IPS-15b (cell line): ENCODE results near the gene LACTBL1.

Experiments
- H3K27me3 ChIP-seq: one replicate; pipeline ENCODE4 v1.6.1; 2013; ENCODE audit warnings: low read length; ENCODE audit not compliant: control insufficient read depth, insufficient read depth
- H3K36me3 ChIP-seq: one replicate; pipeline ENCODE4 v1.6.1; 2013; ENCODE audit warnings: low read length; ENCODE audit not compliant: control insufficient read depth, insufficient read depth
- H3K4me1 ChIP-seq: one replicate; pipeline ENCODE4 v1.6.1; 2013; ENCODE audit warnings: mild to moderate bottlenecking, low read length; ENCODE audit not compliant: control insufficient read depth, insufficient read depth
- H3K4me3 ChIP-seq: one replicate; pipeline ENCODE4 v1.5.1; 2013; ENCODE audit warnings: low read depth, low read length
- H3K9ac ChIP-seq: one replicate; pipeline ENCODE4 v1.6.1; 2013; ENCODE audit warnings: low read depth, mild to moderate bottlenecking, low read length
- H3K9me3 ChIP-seq: one replicate; pipeline ENCODE4 v1.6.1; 2013; ENCODE audit warnings: mild to moderate bottlenecking, low read length; ENCODE audit not compliant: control insufficient read depth, insufficient read depth

LACTBL1 gene

GRCh38 chr1:22975694-22976093 lies 3.0 kb upstream of the LACTBL1 start:
- H3K27me3 ChIP-seq, result no peaks in the 10 kb centered on the region
- H3K9me3 ChIP-seq, result no peaks in the 10 kb centered on the region
- H3K36me3 ChIP-seq, result no peaks in the 10 kb centered on the region
- H3K4me1 ChIP-seq, result peaks cover 6% of the 10 kb centered on the region
- no peak overlapping the region for H3K4me3 ChIP-seq
- no peak overlapping the region for H3K9ac ChIP-seq

DNA sequence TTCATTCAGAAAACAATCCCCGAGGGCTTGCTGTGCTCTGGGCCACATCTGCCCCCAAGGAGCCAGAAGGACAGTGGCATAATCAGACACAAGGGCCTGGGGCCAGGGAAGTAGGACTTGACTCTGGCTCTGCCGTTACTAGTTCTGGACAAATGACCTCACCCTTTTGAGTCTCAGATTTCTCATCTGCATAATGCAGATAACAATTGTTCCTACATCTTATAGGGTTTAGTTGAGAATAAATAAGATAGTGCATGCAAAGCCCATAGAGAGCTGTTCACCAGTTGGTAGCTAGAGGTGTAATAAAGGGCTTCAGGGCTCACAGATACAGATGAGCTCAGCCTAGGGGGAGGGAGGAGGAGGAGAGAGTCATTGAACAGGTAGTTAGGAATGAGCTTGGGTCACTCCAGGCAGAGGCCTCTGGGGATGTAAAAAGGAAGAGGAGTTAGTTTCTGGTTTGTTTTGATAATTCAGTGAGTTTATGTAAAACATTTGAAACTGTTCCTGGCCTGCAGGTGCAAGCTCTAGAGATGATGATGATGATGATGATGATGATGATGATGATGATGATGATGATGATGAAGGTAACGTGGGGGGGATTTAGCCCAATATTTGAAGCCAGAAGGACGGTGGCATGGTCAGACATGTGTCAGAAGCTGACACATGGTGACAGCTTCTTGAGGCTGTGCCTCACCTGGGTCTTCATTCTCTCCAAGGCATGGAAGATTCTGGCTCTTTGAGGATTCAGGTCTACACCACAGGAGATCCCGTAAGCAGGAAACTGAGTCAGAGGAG lies 858 bp downstream of the LACTBL1 start:
- H3K36me3 ChIP-seq, result no peaks in the 10 kb centered on the region
- no peak overlapping the region for H3K4me3 ChIP-seq
- no peaks in the 10 kb centered on the region for H3K9me3 ChIP-seq
- no peak overlapping the region for H3K9ac ChIP-seq
- H3K27me3 ChIP-seq, result no peaks in the 10 kb centered on the region
- H3K4me1 ChIP-seq, result peaks cover 6% of the 10 kb centered on the region

DNA sequence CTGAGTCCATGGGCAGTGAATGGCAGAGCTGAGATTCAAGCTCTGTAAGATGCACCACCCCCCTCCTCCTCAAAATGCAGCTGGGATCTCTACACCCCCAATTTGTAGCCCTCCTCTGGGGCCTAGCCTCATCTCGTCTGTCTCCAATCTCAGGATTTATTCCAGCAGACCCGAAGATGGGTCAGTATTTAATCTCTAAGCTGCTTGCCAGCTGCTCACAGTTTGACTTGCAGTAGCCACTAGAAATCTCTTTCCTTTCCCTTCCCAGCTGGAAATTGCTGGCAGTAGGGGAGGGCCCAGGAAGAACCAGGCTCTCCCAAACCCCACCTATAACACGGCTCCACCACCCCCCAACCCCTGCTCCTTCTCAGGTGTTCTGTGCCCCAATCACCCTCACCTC lies 1.5 kb downstream of the LACTBL1 start:
- Histone ChIP-seq H3K36me3 (no peaks in the 10 kb centered on the region), H3K4me1 (peaks cover 4% of the 10 kb centered on the region), H3K9me3 (no peaks in the 10 kb centered on the region), H3K27me3 (no peaks in the 10 kb centered on the region), H3K4me3 (no peak overlapping the region), H3K9ac (no peak overlapping the region)

GRCh38 chr1:22970096-22970495 lies 2.6 kb downstream of the LACTBL1 start:
- Histone ChIP-seq H3K4me3 (no peak overlapping the region), H3K4me1 (peaks cover 4% of the 10 kb centered on the region), H3K9ac (no peak overlapping the region), H3K9me3 (no peaks in the 10 kb centered on the region), H3K27me3 (no peaks in the 10 kb centered on the region), H3K36me3 (no peaks in the 10 kb centered on the region)

GRCh38 chr1:22969304-22969709 lies 3.4 kb downstream of the LACTBL1 start:
- Histone ChIP-seq H3K9me3 (no peaks in the 10 kb centered on the region), H3K36me3 (no peaks in the 10 kb centered on the region), H3K27me3 (no peaks in the 10 kb centered on the region)

DNA sequence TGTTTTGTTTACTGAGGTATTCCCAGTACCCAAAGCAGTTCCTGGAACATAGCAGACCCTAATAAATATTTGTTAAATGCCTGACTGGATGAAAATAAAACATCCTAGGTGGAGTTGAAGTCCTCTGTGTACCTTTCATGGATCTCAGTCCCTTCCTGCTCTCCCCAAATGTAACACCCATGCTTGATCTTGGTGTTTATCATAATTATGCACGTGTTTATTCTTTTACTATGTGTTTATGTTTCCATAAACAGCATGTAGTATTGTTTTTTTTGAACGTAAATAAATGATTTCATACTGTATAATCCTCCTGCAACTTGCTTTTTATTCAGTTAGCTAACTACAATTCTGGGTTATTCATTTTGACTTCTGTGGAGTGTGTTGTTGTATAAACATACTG lies 4.8 kb downstream of the LACTBL1 start:
- Histone ChIP-seq H3K9me3 (no peaks in the 10 kb centered on the region), H3K4me1 (peaks cover 4% of the 10 kb centered on the region), H3K36me3 (no peaks in the 10 kb centered on the region), H3K9ac (no peak overlapping the region), H3K4me3 (no peak overlapping the region), H3K27me3 (no peaks in the 10 kb centered on the region)

More at GRCh38 chr1:22969304-22969709, 3.4 kb downstream of the LACTBL1 start:
- H3K9ac ChIP-seq, result no peak overlapping the region
- H3K4me1 ChIP-seq, result peaks cover 4% of the 10 kb centered on the region
- H3K4me3 ChIP-seq, result no peak overlapping the region

- Histone ChIP-seq H3K4me1 (no peaks in the 10 kb centered on the region), H3K27me3 (no peaks in the 10 kb centered on the region), H3K36me3 (no peaks in the 10 kb centered on the region), H3K9ac (no peak overlapping the region), H3K9me3 (no peaks in the 10 kb centered on the region), H3K4me3 (no peak overlapping the region)
Observed at GRCh38 chr1:22966309-22966708, 6.4 kb downstream of the LACTBL1 start.

DNA sequence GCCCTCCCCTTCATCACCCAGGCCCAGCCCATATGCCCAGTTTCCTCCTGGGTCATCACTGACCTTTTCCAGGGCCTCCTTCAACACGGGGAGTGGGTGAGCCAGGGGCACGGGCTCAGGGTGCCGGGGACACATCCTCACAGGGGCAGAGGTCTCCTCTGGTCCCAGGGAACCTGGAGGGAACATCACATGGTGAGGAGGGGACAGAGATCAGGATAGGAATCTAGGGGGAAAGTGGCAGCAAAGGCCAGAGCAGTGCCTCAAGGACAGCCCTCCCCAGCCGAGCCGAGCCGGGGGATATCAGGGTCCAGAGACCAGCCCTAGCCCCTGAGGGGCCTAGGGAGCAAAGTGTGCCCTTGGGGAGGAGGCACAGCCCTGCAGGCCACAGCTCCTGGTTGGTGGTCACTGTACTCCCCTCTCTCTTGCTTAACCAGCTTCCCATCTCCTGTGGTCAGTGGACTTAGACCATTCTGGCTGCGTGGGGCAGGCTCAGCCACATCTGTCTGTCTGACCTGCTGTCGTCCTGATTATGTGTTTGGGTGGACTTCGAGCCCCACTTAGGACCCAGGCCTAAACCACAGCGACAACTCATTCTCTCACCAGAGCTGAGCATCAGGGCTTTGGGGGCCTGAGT lies 9.5 kb downstream of the LACTBL1 start:
- Histone ChIP-seq H3K4me1 (no peaks in the 10 kb centered on the region), H3K4me3 (no peak overlapping the region), H3K9me3 (no peaks in the 10 kb centered on the region), H3K36me3 (no peaks in the 10 kb centered on the region), H3K27me3 (no peaks in the 10 kb centered on the region), H3K9ac (no peak overlapping the region)

DNA sequence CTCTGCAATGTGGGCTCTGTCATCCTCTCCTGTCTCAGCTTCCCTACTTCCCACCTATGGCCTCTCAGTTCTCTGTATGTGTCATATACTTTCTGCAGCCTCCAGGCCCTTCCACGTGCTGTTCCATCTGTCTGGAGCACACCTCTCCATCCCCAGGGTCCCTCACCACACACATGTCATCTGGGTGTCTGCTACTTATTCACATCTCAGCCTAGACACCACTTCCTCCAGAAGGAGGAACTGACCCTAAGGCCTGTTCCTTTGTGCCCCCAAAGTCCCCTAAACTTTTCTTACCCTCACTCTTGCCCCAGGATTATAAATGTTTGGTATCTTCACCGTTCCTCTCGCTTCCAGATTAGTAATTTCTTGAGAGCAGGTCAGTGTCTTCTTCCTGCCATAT lies 10.1 kb downstream of the LACTBL1 start:
- no peaks in the 10 kb centered on the region for H3K36me3 ChIP-seq
- H3K4me3 ChIP-seq, result no peak overlapping the region
- H3K9me3 ChIP-seq, result no peaks in the 10 kb centered on the region
- no peaks in the 10 kb centered on the region for H3K4me1 ChIP-seq
- H3K27me3 ChIP-seq, result no peaks in the 10 kb centered on the region
- no peak overlapping the region for H3K9ac ChIP-seq

DNA sequence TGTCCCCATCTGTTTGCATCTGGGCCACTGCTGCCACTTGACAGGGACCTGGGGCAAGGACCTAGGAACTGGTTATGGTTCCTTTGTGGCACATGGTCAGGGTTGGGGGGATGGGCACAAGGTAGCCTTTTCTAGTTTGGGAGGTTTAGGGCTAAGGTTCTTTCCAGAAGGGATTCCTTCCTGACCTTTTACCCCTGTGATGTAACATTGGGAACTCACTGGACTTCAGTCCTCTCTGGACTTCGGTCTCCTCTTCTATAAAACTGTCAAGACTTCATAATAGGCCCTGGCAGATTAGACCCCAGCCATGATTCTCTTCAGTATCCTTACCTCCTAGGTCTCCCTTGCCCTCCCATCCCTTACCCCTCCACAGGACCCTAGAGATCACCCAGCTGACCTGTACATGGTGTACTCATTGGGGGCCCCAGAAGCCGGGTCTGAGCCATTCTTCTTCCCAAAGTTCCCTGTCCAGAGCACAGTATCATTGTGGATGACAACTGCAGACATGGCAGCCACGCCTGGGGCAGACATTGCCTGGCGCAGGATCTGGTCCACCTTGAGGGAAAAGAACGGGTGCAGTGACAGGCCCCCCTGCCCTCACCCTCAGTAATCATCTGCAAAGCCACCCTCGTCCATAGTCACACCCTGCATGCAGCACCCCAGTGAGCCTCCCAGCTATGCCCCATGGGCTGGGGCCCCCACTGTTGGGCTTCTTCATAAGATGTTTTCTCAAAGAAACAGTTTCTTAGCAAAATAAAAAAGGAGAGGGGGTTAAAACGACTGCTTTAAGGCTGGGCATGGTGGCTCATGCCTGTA lies 12.9 kb downstream of the LACTBL1 start:
- H3K4me3 ChIP-seq, result no peak overlapping the region
- no peaks in the 10 kb centered on the region for H3K9me3 ChIP-seq
- no peaks in the 10 kb centered on the region for H3K4me1 ChIP-seq
- no peak overlapping the region for H3K9ac ChIP-seq
- H3K27me3 ChIP-seq, result no peaks in the 10 kb centered on the region
- H3K36me3 ChIP-seq, result no peaks in the 10 kb centered on the region

DNA sequence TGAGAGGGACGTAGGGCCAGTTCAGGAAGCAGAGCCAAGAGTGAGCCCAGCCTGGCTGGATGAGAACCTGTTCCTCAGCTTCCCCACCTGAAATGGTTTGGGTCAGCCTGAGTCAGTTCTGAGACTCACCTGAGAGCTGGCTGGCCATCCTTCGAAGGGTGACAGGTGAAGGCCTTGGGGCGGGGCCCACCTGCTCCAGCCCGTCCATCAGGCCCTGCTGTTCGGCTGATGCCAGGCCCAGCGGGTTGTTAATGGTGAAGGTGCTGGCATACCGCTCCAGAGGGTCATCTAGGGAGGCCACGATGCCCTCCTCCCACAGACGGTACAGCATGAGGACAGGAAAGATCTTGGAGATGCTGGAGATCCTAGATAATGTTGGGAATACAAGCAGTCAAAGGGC lies 14.1 kb downstream of the LACTBL1 start:
- Histone ChIP-seq H3K4me1 (no peaks in the 10 kb centered on the region), H3K27me3 (no peaks in the 10 kb centered on the region), H3K36me3 (no peaks in the 10 kb centered on the region), H3K9ac (no peak overlapping the region), H3K4me3 (no peak overlapping the region), H3K9me3 (no peaks in the 10 kb centered on the region)
